Fibroblast of lung (primary cell): ENCODE measurements around the gene TRAPPC2L. TPM values are rescaled to one million over a fixed set of nuclear protein-coding genes. Genes with fewer than 3 reads are reported as not detected.

Experiments used
- DNase-seq, 2 donors: peaks; one replicate each; pipeline versions ENCODE4 v3.0.0 to v3.0.0-alpha.2; 2010; ENCODE audit warnings: low read depth in 2 of 2
- H2AFZ ChIP-seq: 2 replicates; pipeline ENCODE4 v1.5.1; 2012; ENCODE audit warnings: low read length, control low read depth, inconsistent platforms
- H3K27ac ChIP-seq: 2 replicates; pipeline ENCODE4 v1.5.1; 2011; ENCODE audit warnings: low read length, control low read depth; ENCODE audit not compliant: insufficient read depth
- H3K27me3 ChIP-seq: 2 replicates; pipeline ENCODE4 v1.5.1; 2011; ENCODE audit warnings: mild to moderate bottlenecking, low read length; ENCODE audit not compliant: control insufficient read depth, insufficient read depth
- H3K36me3 ChIP-seq: 2 replicates; pipeline ENCODE4 v1.5.1; 2011; ENCODE audit warnings: low read length; ENCODE audit not compliant: control insufficient read depth, insufficient read depth
- H3K4me1 ChIP-seq: 2 replicates; pipeline ENCODE4 v1.5.1; 2011; ENCODE audit warnings: low read length; ENCODE audit not compliant: control insufficient read depth, insufficient read depth; ENCODE audit errors: extremely low read depth
- H3K4me2 ChIP-seq: 2 replicates; pipeline ENCODE4 v1.5.1; 2011; ENCODE audit warnings: low read length, control low read depth; ENCODE audit not compliant: insufficient read depth; ENCODE audit errors: extremely low read depth
- H3K4me3 ChIP-seq, 4 experiments: fragments of 200-600 bp in 1 of 4; sonication (generic) in 1 of 4; replicated peaks in 1 of 4; 2 replicates each; pipeline ENCODE4 v1.5.1; 2011 to 2016; ENCODE audit warnings: low read length in 4 of 4, low read depth in 3 of 4, mild to moderate bottlenecking in 3 of 4, control low read depth in 2 of 4, inconsistent platforms in 1 of 4, mixed read lengths in 1 of 4; ENCODE audit not compliant: insufficient read depth in 1 of 4; ENCODE audit errors: control extremely low read depth in 1 of 4
- H3K79me2 ChIP-seq: 2 replicates; pipeline ENCODE4 v1.5.1; 2012; ENCODE audit warnings: mild to moderate bottlenecking, low read length, inconsistent platforms; ENCODE audit not compliant: control insufficient read depth, insufficient read depth
- H3K9ac ChIP-seq: 2 replicates; pipeline ENCODE4 v1.5.1; 2011; ENCODE audit warnings: mild to moderate bottlenecking, low read length, control low read depth; ENCODE audit not compliant: insufficient read depth
- H3K9me3 ChIP-seq: 2 replicates; pipeline ENCODE4 v1.5.1; 2012; ENCODE audit warnings: low read depth, low read length; ENCODE audit not compliant: control insufficient read depth, insufficient read depth
- H4K20me1 ChIP-seq: 2 replicates; pipeline ENCODE4 v1.5.1; 2011; ENCODE audit warnings: low read length; ENCODE audit not compliant: control insufficient read depth, insufficient read depth; ENCODE audit errors: extremely low read depth
- CTCF ChIP-seq, 2 donors: IDR thresholded peaks in 1 of 2; conservative IDR thresholded peaks in 1 of 2; 1 replicate in 1 of 2; 2 replicates in 1 of 2; pipeline ENCODE4 v1.5.1; 2011 to 2012; ENCODE audit warnings: low read length in 2 of 2, control low read depth in 1 of 2, inconsistent platforms in 1 of 2, low read depth in 1 of 2, mild to moderate bottlenecking in 1 of 2
- EZH2 ChIP-seq: IDR thresholded peaks from 2 replicates; pipeline ENCODE4 v1.5.1; 2012; ENCODE audit warnings: low read length, control low read depth, mild to moderate bottlenecking; ENCODE audit errors: missing control alignments
- polyA plus RNA-seq, 2 donors: library from polyadenylated mRNA; depleted of rRNA in 1 of 2; stranded (reverse) in 1 of 2; unstranded in 1 of 2; fragments of >200 nt; gene quantifications; 2 replicates each; pipeline ENCODE4 v1.2.1, GENCODE V29; 2011 to 2012; ENCODE audit warnings: missing spikeins in 1 of 2
- total RNA-seq: library from RNA; depleted of rRNA; stranded (reverse); fragments of >200 nt; gene quantifications from 2 replicates; pipeline ENCODE4 v1.2.1, GENCODE V29; 2014

The TRAPPC2L gene
- total and polyA plus RNA-seq, 2 donors (not counting 1 experiment from before 2014, with no cell fraction given) = 47.7 to 63.7 TPM

- Histone ChIP-seq H3K36me3 (peaks cover 3% of the 10 kb centered on the region), H3K4me2 (no peak overlapping the region), H3K4me1 (peaks cover 9% of the 10 kb centered on the region), H4K20me1 (no peaks in the 10 kb centered on the region), H3K27ac (no peak overlapping the region), H3K27me3 (no peaks in the 10 kb centered on the region), H3K9me3 (no peaks in the 10 kb centered on the region), H3K4me3 (no peak overlapping the region), H3K79me2 (no peaks in the 10 kb centered on the region), H2AFZ (no peak overlapping the region), H3K9ac (no peak overlapping the region)
- DNase-seq = no peak
- TF ChIP-seq EZH2 = no peak
- peak; percentile 35 to 57 for TF ChIP-seq CTCF (conservative IDR thresholded peaks at IDR 0.05 in 1 of 2, IDR thresholded peaks at IDR 0.05 in 1 of 2; ENCODE audit: low read depth in 1 of 2, low read length in 2 of 2)
These were observed 40.9 kb upstream of the TRAPPC2L start for GRCh38 chr16:88815901-88816589.

- peaks cover 5% of the 10 kb centered on the region for H3K36me3 ChIP-seq
- no peak overlapping the region for H2AFZ ChIP-seq
- H4K20me1 ChIP-seq = no peaks in the 10 kb centered on the region
- H3K9ac ChIP-seq = no peak overlapping the region
- no peak for DNase-seq
- H3K27ac ChIP-seq = no peak overlapping the region
- TF ChIP-seq EZH2 (no peak), CTCF (conservative IDR thresholded peaks at IDR 0.05 in 1 of 2, IDR thresholded peaks at IDR 0.05 in 1 of 2; ENCODE audit: low read depth in 1 of 2, low read length in 2 of 2) (no peak)
- no peak overlapping the region for H3K4me2 ChIP-seq
- no peak overlapping the region for H3K4me3 ChIP-seq
- H3K27me3 ChIP-seq = no peaks in the 10 kb centered on the region
- no peaks in the 10 kb centered on the region for H3K9me3 ChIP-seq
- H3K4me1 ChIP-seq = peaks cover 9% of the 10 kb centered on the region
- H3K79me2 ChIP-seq = no peaks in the 10 kb centered on the region
These were observed 40.0 kb upstream of the TRAPPC2L start for GRCh38 chr16:88816736-88817535.

DNA sequence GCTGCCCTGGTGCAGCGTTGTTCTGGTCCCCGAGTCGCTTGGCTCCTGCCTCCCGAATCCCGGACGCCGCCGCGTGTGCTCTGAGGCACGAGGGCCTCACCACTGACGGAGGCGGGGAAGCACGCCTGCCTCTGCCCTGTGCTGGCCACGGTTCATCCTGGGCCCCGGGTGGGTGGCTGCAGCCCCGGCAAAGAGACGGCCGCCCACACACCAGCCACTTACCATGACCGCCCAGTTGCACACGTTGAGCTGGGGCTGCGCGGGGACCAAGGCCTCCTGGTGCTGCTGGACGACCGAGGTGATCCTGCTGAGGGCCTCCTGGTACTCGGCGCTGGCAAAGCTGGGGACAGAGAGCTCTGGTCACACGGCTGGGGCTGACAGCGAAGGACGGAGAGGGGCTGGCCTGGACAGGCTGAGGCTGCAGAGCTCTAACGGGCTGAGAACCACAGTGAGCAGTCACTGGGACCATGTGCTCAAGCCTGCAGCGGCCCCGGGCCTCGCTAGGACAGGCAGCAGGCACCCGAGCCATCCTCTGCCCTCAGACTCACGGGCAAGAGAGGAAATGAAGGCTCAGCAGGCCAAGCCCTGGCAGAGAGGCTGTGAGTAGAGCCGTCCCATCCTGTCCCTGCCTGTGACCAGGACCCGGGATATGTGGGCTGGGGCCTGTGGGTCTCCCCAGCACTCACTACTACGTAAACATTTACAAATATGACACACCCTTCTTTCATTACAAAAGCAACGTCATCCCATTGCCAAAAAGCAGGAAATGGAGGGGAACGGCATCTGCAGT, 38.9 kb upstream of the TRAPPC2L start:
- no peak overlapping the region for H3K4me3 ChIP-seq
- H3K79me2 ChIP-seq = no peaks in the 10 kb centered on the region
- peak overlapping the region; percentile 12 for H2AFZ ChIP-seq
- H3K9ac ChIP-seq = no peak overlapping the region
- H3K27me3 ChIP-seq = no peaks in the 10 kb centered on the region
- peak in 1 of 2 donors; percentile 66 for DNase-seq
- H3K4me1 ChIP-seq = peaks cover 8% of the 10 kb centered on the region
- H3K4me2 ChIP-seq = peak overlapping the region; percentile 15
- H3K9me3 ChIP-seq = no peaks in the 10 kb centered on the region
- H3K27ac ChIP-seq = peak overlapping the region; percentile 64
- peaks cover 8% of the 10 kb centered on the region for H3K36me3 ChIP-seq
- TF ChIP-seq CTCF (conservative IDR thresholded peaks at IDR 0.05 in 1 of 2, IDR thresholded peaks at IDR 0.05 in 1 of 2; ENCODE audit: low read depth in 1 of 2, low read length in 2 of 2) (no peak), EZH2 (no peak)
- no peaks in the 10 kb centered on the region for H4K20me1 ChIP-seq
